GM23338 (cell line): ENCODE data around the gene GMPPA.

Experiments
- CREB1 ChIP-seq: fragments of 250-450 bp; sonication (Bioruptor Pico); IDR thresholded peaks from 2 replicates; pipeline ENCODE4 v1.5.0; 2020; ENCODE audit warnings: low read depth, mild to moderate bottlenecking, moderate library complexity
- CTCF ChIP-seq, 2 experiments: fragments of 200-600 bp in 1 of 2; sonication (generic) in 1 of 2; conservative IDR thresholded peaks; 2 replicates each; pipeline versions ENCODE4 v1.5.1 to v1.6.1; 2016 to 2017; ENCODE audit warnings: antibody characterized with exemption in 2 of 2, low read depth in 2 of 2, mild to moderate bottlenecking in 2 of 2, moderate library complexity in 1 of 2
- EZH2 ChIP-seq: fragments of 200-600 bp; sonication (generic); IDR thresholded peaks from one replicate; pipeline ENCODE4 v1.8.0; 2017; ENCODE audit warnings: antibody characterized with exemption, mild to moderate bottlenecking, low read depth; ENCODE audit not compliant: unreplicated experiment
- EZH2phosphoT487 ChIP-seq: fragments of 200-600 bp; sonication (generic); IDR thresholded peaks from one replicate; pipeline ENCODE4 v1.8.1; 2018; ENCODE audit warnings: antibody characterized with exemption; ENCODE audit not compliant: unreplicated experiment
- JUNB ChIP-seq: IDR thresholded peaks from one replicate; pipeline ENCODE4 v1.6.1; 2016; ENCODE audit warnings: antibody characterized with exemption; ENCODE audit not compliant: unreplicated experiment
- NANOG ChIP-seq: IDR thresholded peaks from 2 replicates; pipeline ENCODE4 v1.6.1; 2016; ENCODE audit warnings: antibody characterized with exemption, borderline replicate concordance
- POLR2AphosphoS5 ChIP-seq: IDR thresholded peaks from 2 replicates; pipeline ENCODE4 v1.6.1; 2016; ENCODE audit warnings: antibody characterized with exemption, low read depth
- REST ChIP-seq: IDR thresholded peaks from one replicate; pipeline ENCODE4 v1.6.1; 2018; ENCODE audit warnings: antibody characterized with exemption; ENCODE audit not compliant: unreplicated experiment
- STAT1 ChIP-seq: IDR thresholded peaks from one replicate; pipeline ENCODE4 v1.6.1; 2016; ENCODE audit warnings: antibody characterized with exemption; ENCODE audit not compliant: unreplicated experiment
- ZNF462 ChIP-seq: fragments of 250-450 bp; sonication (Bioruptor Pico); IDR thresholded peaks from 2 replicates; pipeline ENCODE4 v1.5.0; 2020; ENCODE audit warnings: mild to moderate bottlenecking, moderate library complexity

- TF ChIP-seq EZH2phosphoT487 (no peak), CTCF (conservative IDR thresholded peaks at IDR 0.05; ENCODE audit: low read depth in 2 of 2) (no peak), EZH2 (no peak), JUNB (no peak), STAT1 (no peak), POLR2AphosphoS5 (no peak), NANOG (no peak), REST (no peak), CREB1 (no peak), ZNF462 (CRISPR knock-in tag) (no peak)
Measured at GRCh38 chr2:219506153-219506801, 7.6 kb downstream of the GMPPA start.
